Fibroblast of lung (primary cell): ENCODE data around the gene ANKRD6.

Experiments
- EZH2 ChIP-seq: IDR thresholded peaks from 2 replicates; pipeline ENCODE4 v1.5.1; 2012; ENCODE audit warnings: low read length, control low read depth, mild to moderate bottlenecking; ENCODE audit errors: missing control alignments
- TF ChIP-seq, protein P1 (sequence below), 2 donors: IDR thresholded peaks in 1 of 2; conservative IDR thresholded peaks in 1 of 2; 1 replicate in 1 of 2; 2 replicates in 1 of 2; pipeline ENCODE4 v1.5.1; 2011 to 2012; ENCODE audit warnings: low read length in 2 of 2, control low read depth in 1 of 2, inconsistent platforms in 1 of 2, low read depth in 1 of 2, mild to moderate bottlenecking in 1 of 2

DNA sequence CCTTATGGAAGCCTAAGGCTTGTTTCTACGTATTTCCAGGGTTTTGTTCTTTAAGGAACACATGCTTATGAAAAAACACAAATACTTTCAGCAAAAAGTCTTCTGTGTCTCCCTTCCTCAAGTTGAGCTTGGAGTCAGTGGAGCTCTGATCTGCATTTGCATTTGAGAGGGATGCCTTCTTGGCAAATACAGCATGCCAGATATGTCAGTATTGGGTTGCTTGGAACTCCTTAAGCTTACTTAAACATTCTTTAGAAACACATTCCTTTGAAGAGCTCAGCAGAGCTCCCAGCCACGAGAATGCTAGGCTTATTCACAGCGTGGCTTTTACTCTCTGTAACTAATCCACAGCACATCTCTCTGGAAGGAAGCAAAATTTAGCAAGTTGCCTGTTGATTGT is 68.3 kb downstream of the ANKRD6 start:
- TF ChIP-seq, protein P1, sequence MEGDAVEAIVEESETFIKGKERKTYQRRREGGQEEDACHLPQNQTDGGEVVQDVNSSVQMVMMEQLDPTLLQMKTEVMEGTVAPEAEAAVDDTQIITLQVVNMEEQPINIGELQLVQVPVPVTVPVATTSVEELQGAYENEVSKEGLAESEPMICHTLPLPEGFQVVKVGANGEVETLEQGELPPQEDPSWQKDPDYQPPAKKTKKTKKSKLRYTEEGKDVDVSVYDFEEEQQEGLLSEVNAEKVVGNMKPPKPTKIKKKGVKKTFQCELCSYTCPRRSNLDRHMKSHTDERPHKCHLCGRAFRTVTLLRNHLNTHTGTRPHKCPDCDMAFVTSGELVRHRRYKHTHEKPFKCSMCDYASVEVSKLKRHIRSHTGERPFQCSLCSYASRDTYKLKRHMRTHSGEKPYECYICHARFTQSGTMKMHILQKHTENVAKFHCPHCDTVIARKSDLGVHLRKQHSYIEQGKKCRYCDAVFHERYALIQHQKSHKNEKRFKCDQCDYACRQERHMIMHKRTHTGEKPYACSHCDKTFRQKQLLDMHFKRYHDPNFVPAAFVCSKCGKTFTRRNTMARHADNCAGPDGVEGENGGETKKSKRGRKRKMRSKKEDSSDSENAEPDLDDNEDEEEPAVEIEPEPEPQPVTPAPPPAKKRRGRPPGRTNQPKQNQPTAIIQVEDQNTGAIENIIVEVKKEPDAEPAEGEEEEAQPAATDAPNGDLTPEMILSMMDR (conservative IDR thresholded peaks at IDR 0.05 in 1 of 2, IDR thresholded peaks at IDR 0.05 in 1 of 2; ENCODE audit: low read depth in 1 of 2, low read length in 2 of 2), result no peak
- TF ChIP-seq EZH2, result no peak
